CD14-positive monocyte (primary cell): ENCODE results near the gene CACNA1D. TPM values are rescaled to one million over a fixed set of nuclear protein-coding genes. Genes with fewer than 3 reads are reported as not detected.

ENCODE experiments used
- DNase-seq, 3 donors: peaks; one replicate each; pipeline ENCODE4 v3.0.0-alpha.2; 2011 to 2022
- H2AFZ ChIP-seq: 2 replicates; pipeline ENCODE4 v1.6.0; 2012; ENCODE audit warnings: mild to moderate bottlenecking, low read depth, low read length, inconsistent platforms; ENCODE audit not compliant: insufficient read depth, poor library complexity, severe bottlenecking
- H3K27ac ChIP-seq, 2 donors: 1 replicate in 1 of 2; 2 replicates in 1 of 2; pipeline ENCODE4 v1.5.1; 2012 to 2013; ENCODE audit warnings: low read length in 2 of 2, control low read depth in 1 of 2, inconsistent platforms in 1 of 2, low read depth in 1 of 2, mild to moderate bottlenecking in 1 of 2
- H3K27me3 ChIP-seq, 2 donors: one replicate each; pipeline versions ENCODE4 v1.6.0 to v1.6.1; 2011 to 2013; ENCODE audit warnings: low read length in 2 of 2; ENCODE audit not compliant: control insufficient read depth in 2 of 2, insufficient read depth in 2 of 2
- H3K36me3 ChIP-seq, 2 donors: replicated peaks in 1 of 2; 1 replicate in 1 of 2; 2 replicates in 1 of 2; pipeline versions ENCODE4 v1.5.1 to v1.6.1; 2012 to 2013; ENCODE audit warnings: low read length in 2 of 2, control low read depth in 1 of 2, inconsistent platforms in 1 of 2, mild to moderate bottlenecking in 1 of 2; ENCODE audit not compliant: insufficient read depth in 2 of 2, control insufficient read depth in 1 of 2
- H3K4me1 ChIP-seq, 2 donors: 1 replicate in 1 of 2; 2 replicates in 1 of 2; pipeline versions ENCODE4 v1.5.1 to v1.6.1; 2012 to 2013; ENCODE audit warnings: low read length in 2 of 2, control low read depth in 1 of 2, inconsistent platforms in 1 of 2, mild to moderate bottlenecking in 1 of 2, moderate library complexity in 1 of 2; ENCODE audit not compliant: insufficient read depth in 2 of 2, control insufficient read depth in 1 of 2
- H3K4me2 ChIP-seq: replicated peaks from 2 replicates; pipeline ENCODE3; 2012; ENCODE audit warnings: low read length, moderate library complexity, mild to moderate bottlenecking; ENCODE audit not compliant: poor library complexity, severe bottlenecking; ENCODE audit errors: extremely low read depth
- H3K4me3 ChIP-seq, 3 experiments: fragments of 200-600 bp in 1 of 3; sonication (generic) in 1 of 3; replicated peaks in 1 of 3; 1 replicate in 2 of 3; 2 replicates in 1 of 3; pipeline ENCODE4 v1.5.1; 2011 to 2013; ENCODE audit warnings: low read length in 3 of 3, mild to moderate bottlenecking in 3 of 3, control low read depth in 2 of 3, low read depth in 2 of 3, inconsistent platforms in 1 of 3, moderate library complexity in 1 of 3
- H3K79me2 ChIP-seq: 2 replicates; pipeline ENCODE4 v1.6.0; 2012; ENCODE audit warnings: mild to moderate bottlenecking, control low read depth, inconsistent platforms, low read length, moderate library complexity; ENCODE audit not compliant: insufficient read depth
- H3K9ac ChIP-seq: 2 replicates; pipeline ENCODE4 v1.6.0; 2017; ENCODE audit warnings: low read length, mild to moderate bottlenecking; ENCODE audit not compliant: insufficient read depth, poor library complexity, severe bottlenecking
- H3K9me3 ChIP-seq, 2 donors: replicated peaks in 1 of 2; 1 replicate in 1 of 2; 2 replicates in 1 of 2; pipeline versions ENCODE4 v1.5.1 to v1.6.1; 2012 to 2013; ENCODE audit warnings: low read length in 2 of 2, control low read depth in 1 of 2; ENCODE audit not compliant: control insufficient read depth in 1 of 2, insufficient read depth in 1 of 2
- H4K20me1 ChIP-seq: 2 replicates; pipeline ENCODE4 v1.6.0; 2012; ENCODE audit warnings: mild to moderate bottlenecking, low read length, control low read depth, moderate library complexity; ENCODE audit not compliant: insufficient read depth
- H3K27ac Mint-ChIP-seq, 7 donors: one replicate each; pipeline ENCODE4 v1.8.0; 2020; ENCODE audit warnings: mild to moderate bottlenecking in 7 of 7, mixed read lengths in 7 of 7, moderate library complexity in 6 of 7, inconsistent platforms in 2 of 7
- H3K27me3 Mint-ChIP-seq, 3 donors: one replicate each; pipeline ENCODE4 v1.8.0; 2021 to 2022; ENCODE audit warnings: low read depth in 3 of 3, mild to moderate bottlenecking in 3 of 3, mixed read lengths in 3 of 3, moderate library complexity in 3 of 3, inconsistent platforms in 1 of 3
- H3K36me3 Mint-ChIP-seq, 2 donors: one replicate each; pipeline ENCODE4 v1.8.0; 2020; ENCODE audit warnings: mixed read lengths in 2 of 2, inconsistent platforms in 1 of 2, mild to moderate bottlenecking in 1 of 2
- H3K4me1 Mint-ChIP-seq: one replicate; pipeline ENCODE4 v1.8.0; 2020; ENCODE audit warnings: mild to moderate bottlenecking, mixed read lengths
- H3K4me3 Mint-ChIP-seq, 2 donors: one replicate each; pipeline ENCODE4 v1.8.0; 2020; ENCODE audit warnings: mild to moderate bottlenecking in 2 of 2, mixed read lengths in 2 of 2, moderate library complexity in 1 of 2
- H3K9me3 Mint-ChIP-seq, 7 donors: one replicate each; pipeline ENCODE4 v1.8.0; 2020 to 2022; ENCODE audit warnings: mixed read lengths in 7 of 7, mild to moderate bottlenecking in 6 of 7, moderate library complexity in 6 of 7, inconsistent platforms in 2 of 7
- CTCF ChIP-seq: fragments of 200-600 bp; IDR thresholded peaks from one replicate; pipeline ENCODE4 v1.8.0; 2022; ENCODE audit warnings: antibody characterized with exemption, mild to moderate bottlenecking
- WGBS: methylation state at CpG from one replicate; pipeline ENCODE4 v1.1.5; 2013; ENCODE audit warnings: missing lambda C conversion rate; ENCODE audit not compliant: insufficient coverage; 5-methylcytosine and 5-hydroxymethylcytosine counted together
- intact Hi-C, 2 donors: fragments of 100-400 bp; cut with micrococcal nuclease; formaldehyde crosslinking; loops; one replicate each; pipeline versions ENCODE4 v1.15.0 to v1.15.1; 2023
- polyA plus RNA-seq, 3 donors: library from polyadenylated mRNA; depleted of rRNA in 1 of 3; unstranded in 2 of 3; stranded (reverse) in 1 of 3; fragments of 300-500 nt in 2 of 3; fragments of >200 nt in 1 of 3; fragmentation: Illumina TruSeq in 2 of 3; gene quantifications; 1 replicate in 2 of 3; 2 replicates in 1 of 3; pipeline ENCODE4 v1.2.3, GENCODE V29; 2012 to 2021

Gene CACNA1D
- polyA plus RNA-seq, 3 donors, result 0.29 to 1.2 (median 0.98) TPM

- Mint-ChIP-seq H3K4me3 (peak overlapping the region in 1 of 2 donors; percentile 7), H3K27ac (no peak overlapping the region), H3K27me3 (peaks cover 30 to 48% (median 32%) of the 10 kb centered on the region in 3 donors), H3K4me1 (peaks cover 3% of the 10 kb centered on the region), H3K9me3 (peaks cover 0 to 2% (median 0%) of the 10 kb centered on the region in 7 donors), H3K36me3 (no peaks in the 10 kb centered on the region)
- H3K27ac ChIP-seq, result no peak overlapping the region
- H3K4me2 ChIP-seq, result no peak overlapping the region
- no peaks in the 10 kb centered on the region for H3K36me3 ChIP-seq
- no peak overlapping the region for H2AFZ ChIP-seq
- no peak overlapping the region for H3K9ac ChIP-seq
- TF ChIP-seq CTCF, result no peak
- H4K20me1 ChIP-seq, result no peaks in the 10 kb centered on the region
- H3K4me1 ChIP-seq, result no peaks in the 10 kb centered on the region
- intact Hi-C loops, result no loop called here
- peaks cover 0 to 18% of the 10 kb centered on the region in 2 donors for H3K27me3 ChIP-seq
- no peak overlapping the region for H3K4me3 ChIP-seq
- DNase-seq, result no peak
- no CpG with 5 or more reads among the region's 3 CpGs for WGBS
- no peaks in the 10 kb centered on the region for H3K79me2 ChIP-seq
- H3K9me3 ChIP-seq, result no peaks in the 10 kb centered on the region
Observed at GRCh38 chr3:53691885-53692284, 197.5 kb downstream of the CACNA1D start.

GRCh38 chr3:53693451-53693850 is 199.0 kb downstream of the CACNA1D start:
- no peak for TF ChIP-seq CTCF
- Histone ChIP-seq H3K4me2 (no peak overlapping the region), H3K27me3 (peaks cover 0 to 14% of the 10 kb centered on the region in 2 donors), H3K79me2 (no peaks in the 10 kb centered on the region), H4K20me1 (no peaks in the 10 kb centered on the region), H2AFZ (no peak overlapping the region), H3K4me3 (no peak overlapping the region), H3K36me3 (no peaks in the 10 kb centered on the region), H3K27ac (no peak overlapping the region), H3K4me1 (no peaks in the 10 kb centered on the region), H3K9ac (no peak overlapping the region), H3K9me3 (no peaks in the 10 kb centered on the region)
- peaks cover 29 to 49% (median 33%) of the 10 kb centered on the region in 3 donors for H3K27me3 Mint-ChIP-seq
- DNase-seq, result no peak
- peaks cover 0 to 3% (median 0%) of the 10 kb centered on the region in 7 donors for H3K9me3 Mint-ChIP-seq
- no peak overlapping the region for H3K4me3 Mint-ChIP-seq
- H3K36me3 Mint-ChIP-seq, result no peaks in the 10 kb centered on the region
- intact Hi-C loops, result no loop called here
- no peak overlapping the region for H3K27ac Mint-ChIP-seq
- H3K4me1 Mint-ChIP-seq, result peaks cover 4% of the 10 kb centered on the region
- WGBS, result no CpG with 5 or more reads among the region's 2 CpGs
